GM12872 (cell line): Measurements from ENCODE around the gene TMEM117.

Source experiments
- TF ChIP-seq, protein P1 (sequence below): IDR thresholded peaks from 3 replicates; pipeline ENCODE4 v1.5.1; 2011; ENCODE audit warnings: low read depth, mild to moderate bottlenecking, low read length, moderate library complexity; ENCODE audit not compliant: insufficient read depth

Gene TMEM117

GRCh38 chr12:44227616-44228015 lies 391.7 kb downstream of the TMEM117 start:
- TF ChIP-seq, protein P1, sequence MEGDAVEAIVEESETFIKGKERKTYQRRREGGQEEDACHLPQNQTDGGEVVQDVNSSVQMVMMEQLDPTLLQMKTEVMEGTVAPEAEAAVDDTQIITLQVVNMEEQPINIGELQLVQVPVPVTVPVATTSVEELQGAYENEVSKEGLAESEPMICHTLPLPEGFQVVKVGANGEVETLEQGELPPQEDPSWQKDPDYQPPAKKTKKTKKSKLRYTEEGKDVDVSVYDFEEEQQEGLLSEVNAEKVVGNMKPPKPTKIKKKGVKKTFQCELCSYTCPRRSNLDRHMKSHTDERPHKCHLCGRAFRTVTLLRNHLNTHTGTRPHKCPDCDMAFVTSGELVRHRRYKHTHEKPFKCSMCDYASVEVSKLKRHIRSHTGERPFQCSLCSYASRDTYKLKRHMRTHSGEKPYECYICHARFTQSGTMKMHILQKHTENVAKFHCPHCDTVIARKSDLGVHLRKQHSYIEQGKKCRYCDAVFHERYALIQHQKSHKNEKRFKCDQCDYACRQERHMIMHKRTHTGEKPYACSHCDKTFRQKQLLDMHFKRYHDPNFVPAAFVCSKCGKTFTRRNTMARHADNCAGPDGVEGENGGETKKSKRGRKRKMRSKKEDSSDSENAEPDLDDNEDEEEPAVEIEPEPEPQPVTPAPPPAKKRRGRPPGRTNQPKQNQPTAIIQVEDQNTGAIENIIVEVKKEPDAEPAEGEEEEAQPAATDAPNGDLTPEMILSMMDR: no peak

- TF ChIP-seq, protein P1: no peak
Observed at GRCh38 chr12:44229846-44230245, 394.0 kb downstream of the TMEM117 start.

GRCh38 chr12:44235674-44236073 lies 399.8 kb downstream of the TMEM117 start:
- TF ChIP-seq, protein P1: no peak

DNA sequence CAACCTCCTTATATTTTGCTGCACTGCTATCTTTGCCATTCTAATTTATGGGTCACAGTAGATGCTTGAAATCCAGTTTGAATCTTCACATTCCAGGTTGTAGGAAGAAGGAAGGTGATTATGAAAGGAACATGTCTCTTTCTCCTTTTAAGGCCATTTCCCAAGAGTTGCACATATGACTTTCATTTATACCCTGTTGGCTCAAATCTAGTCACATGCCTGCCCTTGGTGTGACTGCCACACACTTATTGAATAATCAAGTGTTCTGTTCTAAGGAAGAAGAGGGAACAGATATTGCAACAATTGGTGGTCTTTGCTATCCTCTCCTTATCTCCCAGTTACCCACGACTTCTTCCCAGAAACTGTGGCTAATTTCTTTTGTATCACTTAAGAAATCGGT lies 404.3 kb downstream of the TMEM117 start:
- TF ChIP-seq, protein P1: no peak

DNA sequence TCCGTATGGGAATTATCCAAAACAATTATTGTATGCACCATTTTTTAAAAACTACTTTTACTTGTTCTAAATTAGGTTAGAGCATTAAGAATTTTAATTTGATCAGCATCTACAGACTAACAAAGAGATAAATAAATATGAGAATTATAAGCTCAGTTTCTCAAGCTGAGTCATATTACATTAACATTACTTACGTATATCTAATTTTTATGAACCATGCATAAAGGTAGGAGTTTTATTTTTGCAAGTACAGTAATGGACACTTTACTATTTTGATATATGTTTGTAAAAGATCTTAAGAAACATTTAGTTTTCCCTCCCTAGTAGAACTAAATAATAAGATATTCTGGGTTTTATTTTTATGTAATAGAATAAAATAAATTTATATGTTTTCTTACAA lies 410.1 kb downstream of the TMEM117 start:
- TF ChIP-seq, protein P1: no peak

DNA sequence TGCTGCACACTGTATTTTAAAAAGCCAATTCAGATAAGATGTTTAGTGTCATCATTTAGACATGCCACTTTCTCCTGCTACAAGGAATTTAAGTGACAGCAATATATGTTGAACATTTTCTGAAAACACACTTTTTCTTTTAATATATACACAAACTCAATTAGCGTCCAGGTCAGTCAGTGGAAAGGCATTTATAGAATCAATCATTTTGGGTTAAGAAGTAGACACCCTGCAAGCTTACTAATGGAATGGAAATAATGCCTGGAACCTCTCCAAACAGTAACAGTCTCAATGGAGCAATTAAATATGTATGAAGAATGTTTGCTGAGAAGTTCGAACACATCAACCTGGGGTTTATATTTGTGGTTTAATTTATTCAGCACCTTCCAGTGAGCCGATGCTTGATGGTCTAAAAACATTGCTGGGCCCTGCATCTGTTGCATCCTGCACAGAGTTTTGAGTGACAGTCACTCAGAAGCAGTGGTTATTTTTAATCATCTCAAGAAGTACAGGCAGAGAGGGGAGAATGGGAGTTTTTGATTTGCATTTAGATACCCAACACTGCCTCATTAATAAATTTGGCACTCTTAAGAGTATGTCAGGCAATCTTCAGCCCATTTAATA lies 410.7 kb downstream of the TMEM117 start:
- TF ChIP-seq, protein P1: no peak

DNA sequence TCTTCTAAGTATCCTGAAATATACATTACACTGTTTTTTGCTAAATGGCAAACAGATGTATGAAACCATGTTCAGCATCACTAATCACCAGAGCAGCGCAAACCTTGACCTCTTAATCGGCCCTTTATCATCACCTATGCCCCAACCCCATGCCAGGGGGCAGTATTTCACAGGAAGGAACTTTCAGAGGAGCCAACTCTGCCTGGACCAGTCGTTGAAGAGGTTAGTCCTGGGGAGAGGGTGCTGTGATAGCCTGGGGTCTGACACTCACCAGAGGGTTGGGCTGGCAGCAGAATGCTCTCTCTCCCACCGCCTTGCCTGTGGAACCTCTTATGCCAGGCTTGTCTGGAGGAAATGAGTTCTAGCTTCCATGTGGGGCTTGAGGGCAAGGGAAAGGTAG lies 411.7 kb downstream of the TMEM117 start:
- TF ChIP-seq, protein P1: 0 out of 3 replicates have a peak, but pooled peaks have one; percentile 17

DNA sequence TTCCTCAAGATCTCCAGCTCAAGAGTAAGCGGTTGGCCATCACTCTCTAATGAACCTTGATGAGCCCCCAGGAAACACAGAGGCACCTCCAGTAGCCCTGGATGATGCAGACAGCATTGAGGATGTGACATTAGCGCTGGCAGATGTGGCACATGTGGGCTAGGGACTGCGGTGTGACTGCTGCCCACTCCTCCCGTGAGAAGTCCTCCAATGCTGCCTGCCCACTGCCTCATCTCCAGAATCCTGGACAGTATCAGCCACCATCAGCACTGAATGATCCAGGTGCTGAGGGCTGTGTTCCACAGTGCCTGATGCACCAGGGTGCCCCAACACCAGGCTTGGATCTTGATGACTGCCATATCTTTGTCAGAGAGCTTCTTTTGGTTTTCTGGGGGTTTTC lies 412.6 kb downstream of the TMEM117 start:
- TF ChIP-seq, protein P1: no peak
